ENCODE data around the gene SYMPK.
A peak's percentile ranks its signal among the peaks of the same experiment; 100 is the strongest.

Gene SYMPK

GRCh38 chr19:45809643-45810159 lies 53.2 kb downstream of the SYMPK start (continued):
- TF ChIP-seq ZSCAN16 (tag by site-specific recombination; IDR thresholded peaks at IDR 0.05) (no peak), GLIS1 (tag by site-specific recombination; IDR thresholded peaks at IDR 0.05) (0 out of 2 replicates have a peak, but pooled peaks have one; percentile 25), ZNF777 (tag by site-specific recombination; IDR thresholded peaks at IDR 0.05; ENCODE audit: borderline replicate concordance) (no peak), ZNF473 (tag by site-specific recombination; IDR thresholded peaks at IDR 0.05) (no peak)

- no peaks in the 10 kb centered on the region for H3K36me3 ChIP-seq (ENCODE audit: control insufficient read depth in 2 of 2, insufficient read depth in 1 of 2, low read length in 2 of 2)
- POLR2A ChIA-PET = interaction anchor here (0.5 to 1.1 kb wide), 2 partner anchors 36 kb away, joined by 3 read pairs; partner anchors contain the start of gene SIX5
- no peaks in the 10 kb centered on the region for H3K4me1 ChIP-seq (ENCODE audit: control insufficient read depth, insufficient read depth, low read length)
- no peaks in the 10 kb centered on the region for H3K9me3 ChIP-seq (ENCODE audit: control insufficient read depth, insufficient read depth, low read depth, low read length)
- H3K27ac ChIP-seq (ENCODE audit: extremely low read depth, low read depth, low read length) = no peak overlapping the region
- no peak for TF ChIP-seq KLF8 (tag by site-specific recombination; IDR thresholded peaks at IDR 0.05)
- TF ChIP-seq ZNF280D (tag by site-specific recombination; IDR thresholded peaks at IDR 0.05) = peak; percentile 83; the same call in 1 of the 2 replicates
- no peak for TF ChIP-seq ZNF132 (tag by site-specific recombination; IDR thresholded peaks at IDR 0.05; ENCODE audit: borderline replicate concordance)
- TF ChIP-seq ZNF202 (tag by site-specific recombination; IDR thresholded peaks at IDR 0.05; ENCODE audit: borderline replicate concordance) = no peak
- TF ChIP-seq ZNF580 (tag by site-specific recombination; IDR thresholded peaks at IDR 0.05) = peak; percentile 97
- no peak overlapping the region for H3K4me3 ChIP-seq (ENCODE audit: low read depth, low read length)
- CTCF ChIA-PET = interaction anchor here (0.8 to 8.7 kb wide), 6 partner anchors 8 to 77 kb away, joined by 3 to 80 read pairs (median 4); partner anchors contain the start of gene SIX5
Observed at GRCh38 chr19:45805719-45806118, 57.2 kb downstream of the SYMPK start.

DNA sequence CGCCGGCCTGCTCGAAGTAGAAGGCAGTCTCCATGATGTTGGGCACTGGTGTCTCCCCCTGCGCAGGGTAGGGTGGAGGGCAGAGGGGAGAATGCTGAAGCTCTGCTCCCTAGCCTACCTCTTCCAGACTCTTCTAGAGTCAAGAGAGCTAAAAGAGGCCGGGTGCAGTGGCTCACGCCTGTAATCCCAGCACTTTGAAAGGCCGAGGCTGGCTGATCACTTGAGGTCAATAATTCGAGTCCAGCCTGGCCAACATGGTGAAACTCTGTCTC lies 58.1 kb downstream of the SYMPK start:
- ChIA-PET CTCF (interaction anchor here (0.6 to 8.7 kb wide), 7 partner anchors 9 to 78 kb away, joined by 3 to 80 read pairs (median 5); partner anchors contain the start of gene SIX5), POLR2A (interaction anchor here (0.5 to 1.1 kb wide), 2 partner anchors 22 to 35 kb away, joined by 3 to 4 read pairs; partner anchors contain the start of genes DMPK and SIX5)
- Histone ChIP-seq H3K4me3 (ENCODE audit: low read depth, low read length) (no peak overlapping the region), H3K27ac (ENCODE audit: extremely low read depth, low read depth, low read length) (no peak overlapping the region), H3K9me3 (ENCODE audit: control insufficient read depth, insufficient read depth, low read depth, low read length) (no peaks in the 10 kb centered on the region), H3K36me3 (ENCODE audit: control insufficient read depth in 2 of 2, insufficient read depth in 1 of 2, low read length in 2 of 2) (no peaks in the 10 kb centered on the region), H3K4me1 (ENCODE audit: control insufficient read depth, insufficient read depth, low read length) (no peaks in the 10 kb centered on the region)
- TF ChIP-seq ZNF580 (tag by site-specific recombination; IDR thresholded peaks at IDR 0.05) (no peak), SALL2 (tag by site-specific recombination; IDR thresholded peaks at IDR 0.05; ENCODE audit: borderline replicate concordance) (no peak), ZNF707 (tag by site-specific recombination; IDR thresholded peaks at IDR 0.05) (no peak)

DNA sequence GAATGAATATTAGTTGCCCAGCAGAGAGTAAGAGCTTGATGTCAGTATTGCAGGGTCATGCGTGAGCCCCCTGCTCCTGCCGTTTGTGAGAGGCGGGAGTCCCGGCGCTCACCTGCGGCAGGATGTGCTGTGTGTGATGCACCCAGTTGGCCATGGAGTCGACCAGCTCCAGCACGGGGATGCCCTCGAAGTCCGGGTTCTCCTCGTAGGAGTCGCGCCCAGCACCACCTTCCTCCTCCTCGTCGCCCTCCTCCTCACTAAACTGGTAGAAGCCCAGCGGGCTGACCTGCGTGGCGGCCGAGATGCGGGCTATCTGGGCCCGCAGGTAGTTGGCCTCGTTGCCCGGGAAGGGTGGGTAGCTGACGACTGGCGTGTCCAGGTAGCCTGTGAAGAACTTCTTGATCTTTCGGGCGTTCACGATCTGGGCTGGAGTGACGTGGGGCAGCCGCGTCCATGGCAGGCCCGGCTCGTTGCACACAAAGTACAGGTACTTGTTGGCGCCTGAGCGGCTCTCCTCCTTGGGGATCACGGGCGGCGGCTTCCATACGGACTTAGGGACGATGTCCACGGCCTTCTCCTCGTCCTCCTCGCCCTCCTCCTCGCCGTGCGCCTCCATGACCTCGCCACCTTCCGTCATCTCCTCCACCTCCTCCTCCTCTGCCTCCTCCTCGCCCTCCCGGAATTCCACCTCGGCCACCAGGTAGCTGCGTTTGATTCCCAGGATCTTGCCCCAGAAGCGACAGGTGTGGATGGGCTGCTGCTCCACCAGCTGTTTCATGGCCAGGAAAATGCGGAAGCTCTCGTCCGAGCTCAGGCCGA lies 58.6 kb downstream of the SYMPK start:
- no peaks in the 10 kb centered on the region for H3K36me3 ChIP-seq (ENCODE audit: control insufficient read depth in 2 of 2, insufficient read depth in 1 of 2, low read length in 2 of 2)
- ChIA-PET POLR2A (interaction anchor here (0.5 to 1.1 kb wide), 2 partner anchors 22 to 35 kb away, joined by 3 to 4 read pairs; partner anchors contain the start of genes DMPK and SIX5), CTCF (interaction anchor here (0.6 to 8.7 kb wide), 6 partner anchors 10 to 408 kb away, joined by 3 to 80 read pairs (median 4); partner anchors contain the start of gene SIX5)
- no peak overlapping the region for H3K4me3 ChIP-seq (ENCODE audit: low read depth, low read length)
- TF ChIP-seq SCRT2 (tag by site-specific recombination; IDR thresholded peaks at IDR 0.05) (peak; percentile 94), YY2 (tag by site-specific recombination; IDR thresholded peaks at IDR 0.05) (no peak), SCRT1 (tag by site-specific recombination; IDR thresholded peaks at IDR 0.05; ENCODE audit: borderline replicate concordance) (peak; percentile 70; the same call in 1 of the 2 replicates)
- H3K27ac ChIP-seq (ENCODE audit: extremely low read depth, low read depth, low read length) = no peak overlapping the region
- no peaks in the 10 kb centered on the region for H3K9me3 ChIP-seq (ENCODE audit: control insufficient read depth, insufficient read depth, low read depth, low read length)
- H3K4me1 ChIP-seq (ENCODE audit: control insufficient read depth, insufficient read depth, low read length) = peaks cover under 1% of the 10 kb centered on the region; the same call in 1 of the 2 replicates

All from HEK293 (cell line).